ENCODE measurements around the gene FAM131C.

- TF ChIP-seq POLR2A (IDR thresholded peaks at IDR 0.05) (no peak), EP300 (IDR thresholded peaks at IDR 0.05) (no peak), POLR2AphosphoS5 (IDR thresholded peaks at IDR 0.05) (no peak), CTCF (IDR thresholded peaks at IDR 0.05) (no peak)
Observed at GRCh38 chr1:16050328-16050727, 23.1 kb downstream of the FAM131C start.

Data from upper lobe of left lung (tissue), 4 donors.